Amniotic epithelial cell (primary cell): ENCODE results near the gene TEX28.
"Not testable (repeated sequence)": the region's sequence is repeated elsewhere in the genome, so short reads cannot be mapped to it uniquely, and the experiment has no call there.

Source experiments
- DNase-seq: peaks from one replicate; pipeline ENCODE4 v3.0.0-alpha.2; 2010; ENCODE audit warnings: low read depth

TEX28 gene

DNA sequence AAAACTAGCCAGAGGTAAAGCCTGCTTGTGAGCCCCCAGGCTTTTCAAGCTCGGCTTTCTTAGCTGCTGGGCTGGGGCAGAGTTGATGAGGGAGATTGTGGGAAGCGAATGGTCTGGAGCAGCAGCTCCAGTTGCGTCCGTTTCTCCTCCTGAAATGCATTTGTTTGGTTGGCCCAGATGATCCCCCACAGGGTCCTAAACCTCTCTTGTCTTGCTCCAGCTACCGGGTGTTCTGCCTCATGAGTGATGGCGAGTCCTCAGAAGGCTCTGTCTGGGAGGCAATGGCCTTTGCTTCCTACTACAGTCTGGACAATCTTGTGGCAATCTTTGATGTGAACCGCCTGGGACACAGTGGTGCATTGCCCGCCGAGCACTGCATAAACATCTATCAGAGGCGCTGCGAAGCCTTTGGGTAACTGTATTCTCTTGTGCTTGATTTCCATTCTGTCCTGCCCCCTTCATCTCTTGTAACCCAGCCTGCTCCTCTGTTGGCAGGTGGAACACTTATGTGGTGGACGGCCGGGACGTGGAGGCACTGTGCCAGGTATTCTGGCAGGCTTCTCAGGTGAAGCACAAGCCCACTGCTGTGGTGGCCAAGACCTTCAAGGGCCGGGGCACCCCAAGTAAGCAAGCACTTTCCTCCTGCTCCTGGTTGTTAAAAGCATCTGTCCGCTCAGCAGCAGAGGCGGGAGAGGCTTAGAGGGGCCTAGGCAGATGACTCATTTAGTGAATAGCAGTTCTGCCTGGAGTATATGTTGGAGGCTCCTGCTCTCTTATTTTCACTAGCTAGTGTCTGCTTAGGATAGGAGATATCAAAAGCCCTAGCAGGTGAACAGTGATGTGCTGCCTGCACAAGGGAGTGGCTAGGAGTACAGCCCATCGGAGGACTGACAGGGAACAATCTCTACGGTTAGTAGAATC is 16.0 kb upstream of the TEX28 start:
- DNase-seq, result no peak

DNA sequence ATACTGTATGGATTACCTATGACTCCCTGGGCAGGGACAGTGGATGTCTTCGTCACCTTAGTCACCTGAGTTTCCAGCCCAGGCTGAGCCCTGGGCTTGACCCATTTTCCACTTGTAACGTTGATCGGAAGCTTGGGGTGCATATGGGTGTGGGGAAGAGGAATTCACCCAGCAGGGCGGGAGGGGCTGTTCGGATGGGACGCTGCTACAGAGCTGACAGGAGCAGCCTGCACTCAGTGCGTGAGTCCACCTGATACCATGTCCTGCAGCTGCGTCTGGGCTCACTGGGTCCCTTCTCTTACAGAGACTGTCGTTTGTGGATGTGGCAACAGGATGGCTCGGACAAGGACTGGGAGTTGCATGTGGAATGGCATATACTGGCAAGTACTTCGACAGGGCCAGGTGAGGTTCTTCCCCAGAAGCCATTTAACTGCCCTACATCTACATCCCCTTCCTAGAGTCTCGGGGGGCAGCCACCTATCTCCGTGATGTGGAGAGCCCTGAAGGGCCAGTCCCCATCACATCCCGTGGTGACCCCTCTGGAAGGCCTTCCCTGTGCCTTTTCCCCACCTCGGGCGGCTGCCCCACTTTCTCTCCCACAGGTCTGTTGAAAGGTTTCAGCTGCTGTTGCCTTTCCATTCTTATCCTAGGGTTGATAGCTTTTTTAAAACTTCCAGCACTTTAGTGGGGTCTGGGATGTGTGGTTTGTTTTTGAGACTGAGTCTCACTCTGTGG is 14.3 kb upstream of the TEX28 start:
- no peak for DNase-seq

DNA sequence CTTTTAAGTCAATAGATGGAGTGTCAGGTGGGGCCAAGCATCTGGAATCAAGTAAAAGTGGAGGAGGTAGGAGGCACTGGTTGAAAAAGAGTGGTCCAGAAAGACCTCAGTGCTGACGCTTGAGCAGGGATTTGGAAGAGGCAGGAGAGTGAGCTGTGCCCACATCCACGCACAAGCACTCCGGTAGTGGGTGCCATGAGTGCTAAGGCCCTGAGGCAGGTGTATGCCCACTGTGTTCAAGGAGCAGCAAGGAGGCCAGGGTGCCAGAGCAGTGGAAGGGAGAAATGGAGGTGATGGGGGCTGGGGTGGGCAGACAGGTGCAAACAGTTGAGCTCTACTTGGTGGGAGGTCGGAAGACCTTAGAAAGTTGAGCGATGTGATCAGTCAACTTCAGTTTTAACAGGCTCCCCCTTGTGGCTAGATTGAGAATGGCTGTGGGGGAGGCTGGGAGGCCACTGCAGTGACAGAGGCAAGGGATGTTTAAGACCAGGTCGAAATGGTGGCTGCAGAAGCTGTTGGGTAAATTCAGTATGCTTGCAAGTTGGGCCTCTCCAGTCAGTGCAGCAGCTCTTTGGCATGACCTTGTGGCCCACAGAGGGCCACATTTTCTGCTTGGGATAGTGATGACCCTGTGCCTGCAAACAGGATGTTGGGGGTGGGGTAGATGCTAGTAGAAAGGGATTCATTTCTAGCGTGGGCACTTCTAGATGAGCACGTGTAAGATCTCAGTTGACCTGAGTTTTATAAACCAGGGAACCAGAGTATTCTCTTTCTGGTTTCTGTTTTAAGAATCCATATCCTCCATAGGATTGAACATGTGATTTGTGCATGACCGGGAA is 13.4 kb upstream of the TEX28 start:
- DNase-seq, result peak; percentile 20

DNA sequence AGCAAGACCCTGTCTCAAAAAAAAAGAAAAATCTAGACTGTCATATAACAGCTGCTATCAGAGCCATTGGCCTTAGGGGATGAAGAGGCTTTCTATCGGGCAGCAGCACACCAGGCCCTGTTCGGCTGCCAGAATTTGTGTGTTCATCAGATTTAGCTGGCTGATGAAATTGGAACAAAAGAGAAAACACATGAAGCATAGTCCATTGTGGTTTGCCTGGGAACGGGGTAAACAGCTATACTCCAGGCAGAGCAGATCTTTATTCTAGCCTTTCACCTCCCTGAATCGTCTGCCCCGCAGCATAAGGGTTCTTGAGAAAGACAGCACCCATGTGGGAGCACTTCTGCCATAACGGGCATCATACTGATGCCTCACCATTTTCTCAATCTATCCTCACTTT is 12.3 kb upstream of the TEX28 start:
- DNase-seq, result no peak

DNA sequence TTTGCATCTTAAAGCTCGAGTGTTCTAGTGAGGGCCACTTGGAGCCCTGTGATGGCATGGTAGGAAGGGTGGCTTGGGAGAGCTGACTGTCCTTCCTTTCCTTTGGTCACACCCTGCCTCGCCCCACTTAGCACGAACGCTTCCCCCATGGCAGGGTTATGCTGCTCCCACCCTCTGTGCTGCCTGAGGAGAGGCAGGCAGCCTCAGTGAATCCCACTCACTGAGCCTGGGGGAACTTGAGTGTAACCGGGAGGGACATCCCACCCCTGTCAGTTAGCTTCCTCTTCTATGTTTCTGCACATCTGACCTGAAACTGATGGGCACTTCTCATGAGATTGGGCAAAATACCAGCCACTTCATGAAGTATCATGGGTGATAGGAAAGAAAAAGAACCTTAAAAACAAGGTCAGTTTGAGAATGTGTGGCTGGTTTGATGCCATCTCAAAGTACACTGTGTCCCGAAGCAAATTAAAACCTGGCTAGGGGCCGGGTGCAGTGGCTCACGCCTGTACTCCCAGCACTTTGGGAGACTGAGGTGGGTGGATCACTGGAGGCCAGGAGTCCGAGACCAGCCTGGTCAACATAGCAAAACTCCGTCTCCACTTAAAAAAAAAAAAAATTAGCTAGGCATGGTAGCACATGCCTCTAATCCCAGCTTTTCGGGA is 10.7 kb upstream of the TEX28 start:
- no peak for DNase-seq

DNA sequence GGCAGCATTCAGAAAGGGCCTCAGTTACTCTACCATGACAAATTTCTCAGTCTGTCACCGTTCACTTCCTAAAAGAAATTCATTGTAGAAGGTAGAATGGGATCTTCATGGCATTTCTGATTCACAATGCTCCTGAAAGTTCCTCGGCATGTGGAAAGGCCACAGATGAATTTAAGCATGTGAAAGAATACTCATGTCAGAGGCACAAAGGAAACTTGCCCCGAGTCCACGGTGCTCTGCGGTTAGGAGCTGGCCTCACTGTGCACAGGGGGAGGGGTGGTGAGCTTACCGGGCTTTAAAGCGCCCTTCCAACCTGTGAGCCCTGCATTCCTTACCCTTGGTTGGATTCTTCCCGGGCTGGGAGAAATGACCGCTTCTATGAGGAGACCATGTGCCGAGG is 9.9 kb upstream of the TEX28 start:
- DNase-seq, result no peak

DNA sequence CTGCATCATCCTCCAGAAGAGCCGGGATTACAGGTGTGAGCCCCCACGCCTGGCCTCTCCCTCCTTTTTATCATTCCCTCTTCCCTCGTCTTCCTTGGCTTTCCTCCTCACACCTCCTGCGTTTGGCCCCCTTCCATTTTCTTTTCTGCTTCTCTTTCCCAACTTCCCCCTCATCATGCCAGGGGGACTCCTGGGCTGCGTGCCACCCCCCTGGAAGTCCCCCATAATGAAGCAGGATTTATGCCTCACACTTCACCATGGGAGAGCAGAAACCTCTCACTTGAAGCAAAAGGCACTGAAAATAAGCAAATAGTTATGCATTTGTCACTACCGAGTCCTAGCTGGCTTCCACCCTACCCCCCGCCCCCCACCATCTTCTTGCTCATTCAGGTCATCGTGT is 8.6 kb upstream of the TEX28 start:
- no peak for DNase-seq

DNA sequence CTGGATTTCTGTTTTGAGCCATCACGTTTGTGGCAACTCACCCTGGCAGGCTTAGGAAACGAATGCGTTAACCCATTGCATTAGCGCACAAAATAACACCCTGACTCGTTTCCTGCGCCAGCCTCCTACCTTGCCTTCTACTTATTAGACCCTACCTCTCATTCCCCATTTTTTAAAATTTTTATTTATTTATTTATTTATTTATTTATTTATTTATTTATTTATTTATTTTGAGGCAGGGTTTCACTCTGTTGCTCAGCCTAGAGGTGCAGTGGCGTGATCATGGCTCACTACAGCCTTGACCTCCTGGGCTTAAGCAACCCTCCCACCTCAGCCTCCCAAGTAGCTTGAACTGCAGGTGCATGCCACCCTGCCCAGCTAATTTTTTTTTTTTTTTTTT is 8.1 kb upstream of the TEX28 start:
- DNase-seq, result not testable (repeated sequence)

DNA sequence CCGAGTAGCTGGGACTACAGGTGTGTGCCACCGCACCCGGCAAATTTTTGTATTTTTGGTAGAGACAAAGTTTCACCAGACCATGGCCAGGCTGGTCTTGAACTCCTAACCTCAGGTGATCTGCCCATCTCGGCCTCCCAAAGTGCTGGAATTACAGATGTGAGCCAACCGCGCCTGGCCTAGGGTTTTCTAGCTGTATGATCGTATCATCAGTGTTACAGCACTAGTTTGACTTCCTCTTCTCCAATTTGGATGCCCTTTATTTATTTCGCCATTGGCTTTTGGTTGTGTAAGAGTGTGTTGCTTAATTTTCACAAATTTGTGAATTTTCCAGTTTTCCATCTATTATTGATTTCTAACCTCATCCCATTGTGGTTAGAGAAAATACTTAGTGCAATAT is 5.9 kb upstream of the TEX28 start:
- no peak for DNase-seq

DNA sequence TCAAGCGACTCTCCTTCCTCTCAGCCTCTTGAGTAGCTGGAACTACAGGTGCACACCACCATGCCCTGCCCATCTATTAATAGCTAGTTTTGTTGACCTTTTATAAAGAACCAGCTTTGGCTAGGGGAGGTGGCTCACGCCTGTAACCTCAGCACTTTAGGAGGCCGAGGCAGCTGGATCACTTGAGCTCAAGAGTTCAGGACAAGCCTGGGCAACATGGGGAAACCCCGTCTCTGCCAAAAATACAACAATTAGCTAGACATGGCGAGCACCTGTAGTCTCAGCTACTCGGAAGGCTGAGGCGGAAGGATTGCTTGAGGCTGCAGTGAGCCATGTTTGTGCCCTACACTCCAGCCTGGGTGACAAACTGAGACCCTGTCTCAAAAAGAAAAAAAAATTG is 3.4 kb upstream of the TEX28 start:
- no peak for DNase-seq

DNA sequence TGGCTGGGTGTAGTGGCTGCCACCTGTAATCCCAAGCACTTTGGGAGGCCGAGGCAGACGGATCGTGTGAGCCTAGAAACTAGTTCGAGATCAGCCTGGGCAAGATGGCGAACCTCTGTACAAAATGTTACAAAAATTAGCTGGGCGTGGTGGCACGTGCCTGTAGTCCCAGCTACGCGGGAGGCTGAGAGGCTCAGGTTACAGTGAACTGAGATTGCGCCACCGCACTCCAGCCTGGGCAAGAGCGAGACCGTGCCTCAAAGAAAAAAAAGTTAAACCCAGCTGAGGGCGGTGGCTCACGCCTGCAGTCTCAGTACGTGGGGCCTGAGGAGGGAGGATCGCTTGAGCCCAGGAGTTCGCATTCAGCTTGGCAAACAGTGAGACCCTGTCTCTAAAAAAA is 1.8 kb upstream of the TEX28 start:
- DNase-seq, result no peak

DNA sequence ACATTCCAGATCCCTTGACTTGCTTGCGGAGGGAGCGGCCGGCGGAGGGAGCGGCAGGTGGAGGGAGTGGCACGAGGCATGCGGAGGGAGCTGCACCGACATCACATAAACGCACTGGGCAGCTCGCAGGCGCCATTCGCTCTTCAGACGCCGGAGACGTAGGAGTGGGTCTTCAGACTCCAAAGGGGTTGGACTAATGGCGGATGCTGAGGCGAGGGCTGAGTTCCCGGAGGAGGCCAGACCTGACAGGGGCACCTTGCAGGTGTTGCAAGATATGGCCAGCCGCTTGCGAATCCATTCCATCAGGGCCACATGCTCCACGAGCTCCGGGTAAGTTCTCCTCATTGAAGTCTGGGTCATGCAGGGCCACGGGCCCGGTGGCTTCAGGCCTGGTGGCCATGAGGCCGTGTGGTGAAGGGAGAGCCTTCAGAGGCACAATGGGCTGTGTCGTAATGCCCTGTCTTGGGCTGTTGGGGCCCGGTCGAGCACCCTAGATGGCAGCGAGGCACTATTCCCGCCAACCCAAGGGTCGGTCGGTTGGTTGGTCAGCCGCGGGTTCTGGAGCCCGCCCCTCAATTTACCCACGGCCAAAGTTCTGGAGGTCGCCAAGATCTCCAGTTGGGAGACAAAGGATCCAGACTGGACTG is 863 bp upstream of the TEX28 start, which contains the start of gene TKTL1:
Gene TKTL1, plus strand, starts transcription at position 132 of the 647 bp plus-strand sequence. Its CDS starts 65 bp downstream, at position 197.
- DNase-seq, result no peak

DNA sequence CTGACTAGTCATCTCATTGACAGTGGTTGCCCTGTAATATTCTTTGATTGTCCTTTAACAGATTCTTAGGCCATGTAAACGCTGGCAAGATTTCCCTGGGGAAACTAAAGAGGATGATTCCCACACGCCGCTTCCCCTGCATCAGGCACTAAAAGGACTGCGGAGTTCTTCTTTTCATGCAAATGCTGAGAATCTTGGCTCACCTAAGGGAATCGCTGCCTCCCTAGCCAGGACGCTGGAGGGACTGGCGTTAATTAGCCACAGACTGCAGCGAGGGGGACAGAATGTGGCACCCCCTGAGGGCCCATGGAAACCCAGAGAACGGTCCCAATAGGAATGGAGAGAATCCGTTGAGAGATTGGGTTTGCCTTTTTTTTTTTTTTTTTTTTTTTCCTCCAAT is 8.5 kb downstream of the TEX28 start:
- not testable (repeated sequence) for DNase-seq

DNA sequence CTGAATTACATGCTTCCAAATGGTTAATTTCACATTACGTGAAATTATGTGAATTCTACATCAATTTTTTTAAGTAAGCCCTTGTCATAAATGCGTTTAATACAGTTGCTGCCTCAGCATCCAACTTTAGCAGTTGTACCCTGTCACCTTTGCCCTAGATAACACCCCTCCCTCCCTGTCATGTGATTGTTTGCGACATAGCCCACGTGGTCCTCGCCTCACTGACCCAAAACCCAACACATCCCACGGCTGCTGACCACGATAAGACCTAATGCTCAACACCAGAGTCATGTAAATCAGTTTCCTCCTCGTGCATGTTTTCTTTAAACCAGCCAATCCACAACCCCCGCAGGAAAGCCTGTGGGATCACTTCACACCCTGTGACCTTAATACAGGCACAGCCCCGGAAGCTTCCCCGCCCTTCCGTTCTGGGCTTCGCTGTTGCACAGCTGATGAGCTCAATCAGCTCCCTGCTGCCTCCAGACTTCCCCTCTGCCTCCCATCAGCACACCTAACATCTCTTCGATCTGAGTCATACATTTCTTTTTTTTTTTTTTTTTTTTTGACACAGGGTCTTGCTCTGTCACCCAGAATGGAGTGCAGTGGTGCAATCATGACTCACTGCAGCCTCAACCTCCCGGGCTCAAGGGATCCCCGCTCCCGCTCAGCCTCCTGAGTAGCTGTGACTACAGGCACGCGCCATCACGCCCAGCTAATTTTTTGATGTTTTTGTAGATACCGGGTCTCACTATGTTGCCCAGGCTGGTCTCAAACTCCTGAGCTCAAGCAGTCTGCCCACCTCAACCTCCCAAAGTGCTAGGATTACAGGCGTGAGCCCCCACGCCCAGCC is 10.2 kb downstream of the TEX28 start:
- DNase-seq, result not testable (repeated sequence)

DNA sequence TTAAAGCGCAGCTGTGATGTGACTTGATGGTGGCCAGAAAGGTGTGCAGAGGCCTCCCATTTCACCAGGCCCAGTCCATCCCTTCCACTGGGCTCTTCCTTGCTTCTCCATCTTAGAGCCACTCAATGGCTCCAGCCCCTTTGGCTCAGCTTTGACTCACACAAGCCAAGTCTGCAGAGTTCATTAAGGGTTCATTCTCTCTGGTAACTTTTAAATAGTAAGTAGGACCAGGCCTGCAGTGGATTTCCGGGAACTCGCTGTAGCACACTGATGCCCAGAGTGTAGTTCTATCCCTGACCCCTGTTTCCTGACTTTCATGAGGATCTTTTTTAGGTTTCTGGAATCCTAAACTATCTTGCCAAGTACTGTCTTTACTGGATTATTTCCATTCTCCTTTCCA is 25.7 kb downstream of the TEX28 start:
- not testable (repeated sequence) for DNase-seq

DNA sequence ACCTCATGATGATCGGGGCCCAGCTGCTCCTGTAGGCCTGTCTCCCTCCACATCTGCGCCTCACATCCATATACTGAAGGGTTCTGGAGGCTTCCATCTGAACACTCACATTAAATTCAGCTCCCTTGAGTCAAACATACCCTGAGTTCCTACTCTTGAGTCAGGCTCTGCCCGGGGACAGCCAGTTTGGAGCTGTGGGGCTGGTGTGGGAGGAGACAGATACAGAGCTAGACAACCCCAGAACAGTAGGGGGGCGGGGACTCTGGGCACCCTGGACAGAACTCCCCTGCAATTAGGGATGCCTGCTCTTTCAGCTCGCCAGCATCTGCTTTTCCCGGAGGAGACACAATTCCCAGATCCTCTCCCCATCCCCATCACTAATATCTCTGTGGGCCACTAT is 31.9 kb downstream of the TEX28 start:
- not testable (repeated sequence) for DNase-seq

DNA sequence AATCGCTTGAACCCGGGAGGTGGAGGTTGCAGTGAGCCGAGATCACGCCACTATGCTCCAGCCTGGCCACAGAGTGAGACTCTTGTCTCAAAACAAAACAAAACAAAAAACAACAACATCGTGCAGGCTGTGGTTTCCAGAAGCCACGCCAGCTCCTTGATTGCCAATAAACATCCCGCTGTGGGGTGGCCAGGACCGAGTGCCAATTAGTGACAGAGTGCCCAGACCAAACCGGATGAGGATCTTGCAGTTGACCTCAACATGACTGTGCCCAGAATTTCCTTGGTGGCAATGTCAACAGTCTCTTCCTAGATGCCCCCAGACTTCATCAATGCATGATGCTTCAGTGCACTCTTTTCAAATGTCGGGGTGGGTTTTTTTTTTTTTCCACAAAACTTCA is 36.2 kb downstream of the TEX28 start:
- not testable (repeated sequence) for DNase-seq

DNA sequence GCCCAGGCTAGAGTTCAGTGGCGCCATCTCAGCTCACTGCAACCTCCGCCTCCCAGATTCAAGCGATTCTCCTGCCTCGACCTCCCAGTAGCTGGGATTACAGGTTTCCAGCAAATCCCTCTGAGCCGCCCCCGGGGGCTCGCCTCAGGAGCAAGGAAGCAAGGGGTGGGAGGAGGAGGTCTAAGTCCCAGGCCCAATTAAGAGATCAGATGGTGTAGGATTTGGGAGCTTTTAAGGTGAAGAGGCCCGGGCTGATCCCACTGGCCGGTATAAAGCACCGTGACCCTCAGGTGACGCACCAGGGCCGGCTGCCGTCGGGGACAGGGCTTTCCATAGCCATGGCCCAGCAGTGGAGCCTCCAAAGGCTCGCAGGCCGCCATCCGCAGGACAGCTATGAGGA is 37.6 kb downstream of the TEX28 start, which contains the start of gene OPN1MW3:
Gene OPN1MW3, plus strand, starts transcription at position 301 of the 400 bp plus-strand sequence. Its CDS starts 38 bp downstream, at position 339.
- not testable (repeated sequence) for DNase-seq

DNA sequence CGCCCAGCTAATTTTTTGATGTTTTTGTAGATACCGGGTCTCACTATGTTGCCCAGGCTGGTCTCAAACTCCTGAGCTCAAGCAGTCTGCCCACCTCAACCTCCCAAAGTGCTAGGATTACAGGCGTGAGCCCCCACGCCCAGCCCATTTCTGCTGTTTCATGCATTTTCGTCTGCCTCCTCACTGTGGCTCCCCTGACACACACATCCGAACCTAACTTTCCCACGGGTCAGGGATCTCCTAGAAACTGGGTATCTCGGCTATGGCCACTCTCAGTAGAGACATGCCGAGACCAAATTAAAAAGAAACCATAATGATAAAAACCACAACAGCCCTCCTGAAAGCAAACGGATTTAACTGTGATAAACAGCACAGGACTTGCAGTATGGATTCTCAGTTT is 46.8 kb downstream of the TEX28 start:
- DNase-seq, result not testable (repeated sequence)
